Activated T-cell treated with anti-CD3 and anti-CD28 coated beads, Interleukin-2, amount 50 U/mL, for 72 hours (primary cell): ENCODE data around the gene SLC2A5. TPM values are rescaled to one million over a fixed set of nuclear protein-coding genes. Genes with fewer than 3 reads are reported as not detected.

Source experiments
- ATAC-seq, 2 donors: fragments of 150-1000 bp; cut with Tn5 transposase; replicated peaks in 1 of 2; 2 replicates each; pipeline ENCODE4 v1.10.0; 2021; ENCODE audit warnings: moderate library complexity in 2 of 2, mild to moderate bottlenecking in 1 of 2
- DNase-seq, 2 donors: peaks; one replicate each; pipeline ENCODE4 v3.0.0; 2021 to 2022; ENCODE audit warnings: mixed read lengths in 1 of 2
- H3K27ac Mint-ChIP-seq: one replicate; pipeline ENCODE4 v1.8.0; 2022; ENCODE audit warnings: mild to moderate bottlenecking, moderate library complexity, mixed read lengths
- H3K27me3 Mint-ChIP-seq: one replicate; pipeline ENCODE4 v1.8.0; 2022; ENCODE audit warnings: low read depth, mixed read lengths
- H3K36me3 Mint-ChIP-seq, 2 donors: one replicate each; pipeline ENCODE4 v1.8.0; 2022; ENCODE audit warnings: mixed read lengths in 2 of 2, mild to moderate bottlenecking in 1 of 2; ENCODE audit not compliant: insufficient read depth in 2 of 2
- H3K4me1 Mint-ChIP-seq: one replicate; pipeline ENCODE4 v1.8.0; 2022; ENCODE audit warnings: low read depth, mixed read lengths
- H3K4me3 Mint-ChIP-seq, 2 donors: one replicate each; pipeline ENCODE4 v1.8.0; 2022; ENCODE audit warnings: mild to moderate bottlenecking in 2 of 2, mixed read lengths in 2 of 2, moderate library complexity in 2 of 2
- H3K9me3 Mint-ChIP-seq, 2 donors: one replicate each; pipeline ENCODE4 v1.8.0; 2022; ENCODE audit warnings: mixed read lengths in 2 of 2
- total RNA-seq, 2 donors: library from RNA; stranded (reverse); gene quantifications; one replicate each; pipeline ENCODE4 v1.2.3, GENCODE V29; 2022

The SLC2A5 gene
- total RNA-seq, 2 donors from 2014 or later = not detected

DNA sequence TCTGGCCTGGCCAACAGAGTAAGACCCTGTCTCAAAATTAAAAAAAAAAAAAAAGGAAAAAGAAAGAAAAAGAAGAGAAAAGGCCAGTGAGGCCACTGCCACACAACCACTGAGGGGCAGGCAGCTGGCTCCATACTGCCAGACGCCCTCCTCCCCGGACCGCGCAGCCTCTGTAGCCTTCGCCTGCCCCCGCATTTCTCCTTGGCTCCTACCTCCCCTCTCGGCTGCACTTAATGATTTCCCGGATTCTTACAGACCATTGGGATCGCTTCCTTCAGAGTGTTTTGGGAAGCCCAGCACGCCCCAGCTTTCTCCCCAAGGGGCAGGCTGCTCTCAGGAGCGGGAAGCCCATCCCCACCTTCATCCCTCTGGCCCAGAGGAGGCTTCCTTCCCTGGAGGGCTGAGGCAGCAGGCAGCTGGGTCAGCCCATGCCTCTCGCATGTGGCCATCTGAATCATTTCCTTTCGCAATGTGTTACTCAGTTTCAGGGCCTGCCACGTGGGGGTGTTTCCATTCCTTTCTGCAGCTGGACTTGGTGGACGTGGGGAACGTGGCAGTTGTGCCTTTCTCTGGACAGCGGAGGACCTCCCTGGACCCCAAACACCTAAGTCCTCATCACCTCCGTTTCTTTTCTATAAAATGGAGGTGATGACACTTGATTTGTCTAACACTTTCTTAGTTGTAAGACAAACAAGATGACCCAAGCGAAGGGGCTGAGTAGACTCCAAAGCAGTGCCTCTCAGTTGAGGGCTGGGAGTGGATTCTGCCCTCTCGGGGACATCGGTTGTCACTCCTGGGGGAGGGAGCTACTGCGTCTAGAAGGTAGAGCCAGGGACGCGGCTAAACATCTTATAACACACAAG, 2.3 kb downstream of the SLC2A5 start:
- DNase-seq (no peak), ATAC-seq (no peak)
- H3K27ac Mint-ChIP-seq = no peak overlapping the region
- no peak overlapping the region for H3K4me3 Mint-ChIP-seq
- H3K36me3 Mint-ChIP-seq = no peaks in the 10 kb centered on the region
- peaks cover 11% of the 10 kb centered on the region for H3K27me3 Mint-ChIP-seq
- no peaks in the 10 kb centered on the region for H3K9me3 Mint-ChIP-seq
- H3K4me1 Mint-ChIP-seq = peaks cover 17% of the 10 kb centered on the region

DNA sequence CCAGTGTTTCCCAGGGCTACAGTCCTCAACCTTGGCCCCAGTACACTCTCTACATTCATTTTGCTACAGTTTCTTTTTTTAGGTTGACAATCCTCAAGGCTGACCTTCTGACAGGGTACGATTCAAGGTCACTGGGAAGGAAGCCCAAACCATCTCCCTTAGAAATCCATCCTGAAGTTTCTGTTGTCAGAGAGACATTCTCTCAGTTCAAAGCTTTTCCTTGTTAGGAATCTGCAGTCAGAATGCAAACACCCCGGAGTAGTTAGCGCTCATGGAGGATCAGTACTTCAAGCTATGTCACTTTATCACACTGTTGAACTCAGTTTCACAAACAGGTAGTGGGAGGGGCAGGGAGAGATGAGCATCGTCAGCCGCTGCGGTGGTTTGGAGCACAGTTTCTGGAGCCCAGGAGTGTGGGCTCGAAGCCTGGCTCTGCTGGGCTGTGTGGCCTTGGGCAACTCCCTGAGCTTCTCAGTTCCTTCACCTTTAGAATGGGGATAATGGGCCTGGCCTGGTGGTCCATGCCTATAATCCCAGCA, 4.2 kb downstream of the SLC2A5 start:
- Mint-ChIP-seq H3K9me3 (no peaks in the 10 kb centered on the region), H3K36me3 (no peaks in the 10 kb centered on the region), H3K27me3 (peaks cover 11% of the 10 kb centered on the region), H3K27ac (no peak overlapping the region), H3K4me1 (peaks cover 17% of the 10 kb centered on the region), H3K4me3 (no peak overlapping the region)
- ATAC-seq (no peak), DNase-seq (no peak)

DNA sequence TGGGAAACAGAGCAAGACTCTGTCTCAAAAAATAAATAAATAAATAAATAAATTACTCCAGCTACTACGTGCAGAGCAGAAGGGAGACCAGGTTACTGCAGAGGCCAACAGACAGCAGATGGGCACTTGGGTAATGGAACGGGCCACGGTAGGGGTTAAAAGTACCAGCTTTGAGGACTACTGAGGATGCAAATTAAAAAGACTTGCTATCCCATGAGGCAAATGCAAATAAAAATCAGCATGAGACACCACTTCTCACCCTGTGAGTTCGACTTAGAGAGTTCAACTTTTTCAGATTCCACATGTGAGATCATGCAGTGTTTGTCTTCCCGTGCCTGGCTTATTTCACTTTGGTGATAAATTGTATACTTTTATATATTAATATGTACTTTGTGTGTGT, 6.6 kb downstream of the SLC2A5 start:
- no peak for ATAC-seq
- H3K27me3 Mint-ChIP-seq = no peaks in the 10 kb centered on the region
- no peak overlapping the region for H3K27ac Mint-ChIP-seq
- H3K4me1 Mint-ChIP-seq = peaks cover 6% of the 10 kb centered on the region
- DNase-seq = no peak
- no peaks in the 10 kb centered on the region for H3K36me3 Mint-ChIP-seq
- no peak overlapping the region for H3K4me3 Mint-ChIP-seq
- no peaks in the 10 kb centered on the region for H3K9me3 Mint-ChIP-seq

DNA sequence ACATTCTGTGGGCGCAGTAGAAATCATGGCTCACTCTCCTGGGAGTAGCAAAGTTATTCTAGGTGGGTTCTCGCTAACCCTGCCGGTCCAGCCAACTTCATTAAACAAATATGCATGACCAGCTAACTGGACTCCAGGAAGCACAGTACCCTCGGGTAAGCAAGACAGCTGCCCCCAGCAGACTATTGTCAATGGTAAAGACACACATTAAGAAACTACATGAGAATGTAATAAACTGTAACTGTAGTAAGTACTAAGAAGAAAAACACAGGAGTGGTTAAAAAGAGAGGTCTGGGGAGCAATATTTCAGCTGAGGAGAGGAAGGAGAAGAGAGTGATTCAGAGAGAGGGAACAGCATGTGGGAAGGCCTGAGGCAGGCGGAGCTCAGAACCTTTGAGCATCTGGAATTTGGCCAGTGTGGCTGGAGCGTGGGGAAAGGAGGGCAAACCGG, 7.4 kb downstream of the SLC2A5 start:
- Mint-ChIP-seq H3K27ac (no peak overlapping the region), H3K27me3 (no peaks in the 10 kb centered on the region), H3K4me1 (peaks cover 1% of the 10 kb centered on the region), H3K4me3 (no peak overlapping the region), H3K9me3 (no peaks in the 10 kb centered on the region), H3K36me3 (no peaks in the 10 kb centered on the region)
- no peak for DNase-seq
- ATAC-seq = no peak

DNA sequence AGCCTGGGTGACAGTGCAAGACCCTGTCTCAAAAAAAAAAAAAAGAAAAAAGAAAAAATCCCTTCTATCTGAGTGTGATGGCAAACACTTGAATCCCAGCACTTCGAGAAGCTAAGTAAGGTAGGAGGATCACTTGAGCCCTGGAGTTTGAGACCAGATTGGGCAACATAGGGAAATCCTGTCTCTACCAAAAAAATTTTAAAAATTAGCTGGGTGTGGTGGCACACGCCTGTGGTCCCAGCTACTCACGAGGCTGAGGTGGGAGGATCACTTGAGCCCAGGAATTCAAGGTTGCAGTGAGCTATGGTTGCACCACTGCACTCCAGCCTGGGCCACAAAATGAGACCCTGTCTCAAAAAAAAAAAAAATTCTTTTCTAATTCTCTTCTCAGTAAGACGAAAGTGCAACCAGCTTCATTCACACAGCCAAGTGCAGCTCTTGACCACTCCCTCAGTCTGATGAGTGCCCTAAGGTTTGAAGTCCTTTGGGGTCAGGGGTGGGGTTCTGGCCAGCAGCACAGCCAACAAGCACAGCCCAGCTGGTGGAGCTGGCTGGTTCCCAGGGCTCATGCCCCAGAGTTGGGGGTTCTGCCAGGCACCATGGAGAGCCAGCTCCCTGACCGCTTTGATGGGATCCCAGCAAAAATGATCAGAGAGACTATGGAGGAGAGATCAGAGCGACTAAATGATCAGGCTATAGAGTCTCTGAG, 8.0 kb downstream of the SLC2A5 start:
- no peaks in the 10 kb centered on the region for H3K36me3 Mint-ChIP-seq
- H3K27me3 Mint-ChIP-seq = no peaks in the 10 kb centered on the region
- ATAC-seq (no peak), DNase-seq (no peak)
- no peaks in the 10 kb centered on the region for H3K4me1 Mint-ChIP-seq
- no peak overlapping the region for H3K27ac Mint-ChIP-seq
- H3K4me3 Mint-ChIP-seq = no peak overlapping the region
- H3K9me3 Mint-ChIP-seq = no peaks in the 10 kb centered on the region

DNA sequence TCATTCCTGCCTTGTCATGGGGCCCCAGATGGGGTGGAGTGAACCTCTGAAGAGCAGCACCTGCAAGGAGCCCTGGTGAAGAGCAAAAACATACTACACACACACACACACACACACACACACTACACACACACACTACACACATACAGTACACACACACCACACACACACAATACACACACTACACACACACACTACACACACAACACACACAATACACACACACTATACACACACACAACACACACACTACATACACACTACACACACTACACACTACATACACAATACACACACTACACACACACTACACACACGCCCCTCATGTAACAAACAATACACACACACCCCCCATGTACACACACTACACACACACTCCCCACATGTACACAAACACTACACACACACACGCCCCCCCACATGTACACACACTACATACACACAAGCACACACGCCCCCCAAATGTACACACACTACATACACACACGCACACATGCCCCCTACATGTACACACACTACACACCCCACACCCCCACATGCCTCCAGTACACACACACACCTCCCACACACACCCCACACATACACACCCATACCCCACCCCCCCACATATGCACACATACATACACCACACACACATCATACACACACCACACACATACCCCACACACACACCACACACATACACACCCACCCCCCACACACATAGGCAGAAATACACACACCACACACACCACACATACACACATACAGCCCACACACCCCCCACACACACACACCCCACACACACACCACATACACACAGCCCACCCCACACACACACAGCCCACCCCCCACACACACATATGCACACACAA, 9.3 kb downstream of the SLC2A5 start:
- DNase-seq (no peak), ATAC-seq (no peak)
- no peak overlapping the region for H3K27ac Mint-ChIP-seq
- no peaks in the 10 kb centered on the region for H3K36me3 Mint-ChIP-seq
- H3K9me3 Mint-ChIP-seq = no peaks in the 10 kb centered on the region
- H3K4me1 Mint-ChIP-seq = no peaks in the 10 kb centered on the region
- H3K4me3 Mint-ChIP-seq = no peak overlapping the region
- H3K27me3 Mint-ChIP-seq = no peaks in the 10 kb centered on the region

DNA sequence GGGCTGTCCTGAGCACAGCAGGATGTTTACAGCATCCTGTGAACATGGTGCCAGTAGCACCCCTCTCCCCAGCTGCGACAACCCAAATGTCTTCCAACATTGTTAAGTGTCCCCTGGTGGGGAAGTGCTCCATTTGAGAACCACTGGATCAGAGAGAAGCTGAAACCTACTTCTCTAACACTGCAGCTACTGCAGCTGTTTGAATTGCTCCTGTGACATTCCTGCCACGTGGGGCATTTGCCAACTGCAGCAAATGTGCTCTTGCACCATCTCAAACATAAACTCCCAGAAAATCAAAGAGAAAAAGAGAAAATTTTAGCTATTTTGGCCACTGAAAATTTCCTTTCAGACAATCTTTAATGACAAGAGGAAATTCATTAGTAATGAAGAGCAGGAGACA, 11.0 kb downstream of the SLC2A5 start:
- DNase-seq (no peak), ATAC-seq (no peak)
- Mint-ChIP-seq H3K27ac (no peak overlapping the region), H3K4me1 (no peaks in the 10 kb centered on the region), H3K36me3 (no peaks in the 10 kb centered on the region), H3K27me3 (no peaks in the 10 kb centered on the region), H3K9me3 (no peaks in the 10 kb centered on the region), H3K4me3 (no peak overlapping the region)

DNA sequence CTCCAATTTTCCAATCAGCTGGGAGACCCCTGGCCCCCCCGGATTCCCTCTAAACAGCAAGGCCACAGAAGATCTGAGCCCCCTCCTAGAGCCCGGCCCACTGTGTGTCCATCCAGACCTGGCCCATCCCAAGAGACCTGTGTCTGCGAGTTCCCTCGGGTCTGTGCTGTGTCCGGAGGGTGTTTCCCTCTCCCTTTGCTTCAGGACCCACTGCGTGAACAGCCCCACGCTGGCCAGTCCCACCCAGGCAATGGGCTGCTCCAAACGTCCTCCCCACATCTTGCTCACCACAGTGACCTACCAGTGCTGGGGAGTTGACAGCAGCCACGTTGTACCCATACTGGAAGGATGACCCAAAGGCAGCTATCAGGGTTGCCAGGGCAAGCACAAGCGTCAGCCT, 11.6 kb downstream of the SLC2A5 start:
- DNase-seq = no peak
- no peaks in the 10 kb centered on the region for H3K4me1 Mint-ChIP-seq
- no peaks in the 10 kb centered on the region for H3K9me3 Mint-ChIP-seq
- H3K27me3 Mint-ChIP-seq = no peaks in the 10 kb centered on the region
- no peak overlapping the region for H3K4me3 Mint-ChIP-seq
- H3K27ac Mint-ChIP-seq = no peak overlapping the region
- H3K36me3 Mint-ChIP-seq = no peaks in the 10 kb centered on the region
- ATAC-seq = no peak

DNA sequence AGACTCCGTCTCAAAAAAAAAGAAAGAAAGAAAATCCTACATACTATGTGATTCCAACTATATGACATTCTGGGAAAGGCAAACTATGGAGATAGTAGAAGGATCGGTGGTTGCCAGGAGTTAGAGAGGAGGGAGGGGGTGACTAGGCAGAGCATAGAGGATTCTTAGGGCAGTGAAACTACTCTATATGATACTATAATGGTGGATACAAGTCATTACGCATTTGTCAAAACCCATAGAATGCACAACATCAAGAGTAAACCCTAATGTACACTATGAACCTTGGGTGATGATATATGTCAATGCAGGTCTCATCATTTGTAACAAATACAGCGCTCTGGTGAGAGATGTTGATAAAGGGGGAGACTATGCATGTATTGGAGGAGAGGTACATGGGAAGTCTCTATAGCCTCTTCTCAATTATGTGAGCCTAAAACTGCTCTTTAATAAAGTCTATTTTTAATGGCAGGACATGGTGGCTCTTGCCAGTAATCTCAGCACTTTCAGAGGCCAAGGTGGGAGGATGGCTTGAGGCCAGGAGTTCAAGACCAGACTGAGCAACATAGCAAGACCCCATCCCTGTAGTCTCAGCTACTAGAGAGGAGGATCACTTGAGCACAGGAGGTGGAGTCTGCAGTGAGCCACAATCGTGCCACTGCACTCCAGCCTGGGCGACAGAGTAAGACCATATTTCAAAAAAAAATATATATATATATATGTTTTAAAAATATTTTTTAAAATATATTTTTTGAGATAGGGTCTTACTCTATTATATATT, 17.0 kb downstream of the SLC2A5 start:
- Mint-ChIP-seq H3K9me3 (no peaks in the 10 kb centered on the region), H3K27me3 (no peaks in the 10 kb centered on the region), H3K4me1 (no peaks in the 10 kb centered on the region), H3K4me3 (peak overlapping the region in 1 of 2 donors; percentile 13), H3K27ac (no peak overlapping the region), H3K36me3 (no peaks in the 10 kb centered on the region)
- no peak for DNase-seq
- peak in 1 of 2 donors; percentile 51 for ATAC-seq

DNA sequence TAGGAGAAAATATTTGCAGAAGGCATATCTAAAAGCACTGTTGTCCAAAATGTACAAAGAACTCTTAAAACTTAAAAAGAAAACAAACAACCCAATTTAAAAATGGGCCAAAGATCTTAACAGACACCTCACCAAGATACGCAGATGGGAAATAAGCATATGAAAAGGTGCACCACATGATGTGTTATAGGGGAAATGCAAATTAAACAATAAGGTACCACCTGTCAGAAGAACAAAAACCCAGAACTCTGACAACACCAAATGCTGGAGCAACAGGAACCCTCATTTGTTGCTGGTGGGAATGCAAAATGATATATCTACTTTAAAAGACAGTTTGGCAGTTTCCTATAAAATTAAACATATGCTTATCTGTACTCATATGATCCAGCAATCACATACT, 18.1 kb downstream of the SLC2A5 start:
- Mint-ChIP-seq H3K9me3 (no peaks in the 10 kb centered on the region), H3K4me1 (no peaks in the 10 kb centered on the region), H3K4me3 (no peak overlapping the region), H3K27me3 (no peaks in the 10 kb centered on the region), H3K27ac (no peak overlapping the region), H3K36me3 (no peaks in the 10 kb centered on the region)
- no peak for ATAC-seq
- DNase-seq = no peak

DNA sequence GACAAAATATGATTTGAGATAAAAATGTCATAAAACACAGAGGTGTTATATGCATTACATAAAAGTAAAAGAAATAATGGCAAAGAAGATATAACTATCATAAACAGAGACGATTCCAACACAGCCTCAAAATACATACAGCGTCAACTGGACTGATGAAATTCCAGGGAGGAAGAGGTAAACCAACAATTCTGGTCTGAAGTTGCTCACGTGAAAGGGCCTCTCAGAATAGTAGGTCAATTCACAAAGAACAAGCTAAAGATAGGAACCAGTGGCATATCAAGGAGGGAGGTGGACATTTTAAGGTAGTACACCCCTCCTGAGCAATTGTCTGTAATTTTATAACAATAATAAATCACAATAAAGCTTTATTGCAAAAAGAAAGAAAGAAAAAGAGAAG, 18.6 kb downstream of the SLC2A5 start:
- Mint-ChIP-seq H3K36me3 (no peaks in the 10 kb centered on the region), H3K27me3 (no peaks in the 10 kb centered on the region), H3K4me1 (no peaks in the 10 kb centered on the region), H3K27ac (no peak overlapping the region), H3K4me3 (no peak overlapping the region), H3K9me3 (no peaks in the 10 kb centered on the region)
- ATAC-seq = no peak
- DNase-seq = no peak

DNA sequence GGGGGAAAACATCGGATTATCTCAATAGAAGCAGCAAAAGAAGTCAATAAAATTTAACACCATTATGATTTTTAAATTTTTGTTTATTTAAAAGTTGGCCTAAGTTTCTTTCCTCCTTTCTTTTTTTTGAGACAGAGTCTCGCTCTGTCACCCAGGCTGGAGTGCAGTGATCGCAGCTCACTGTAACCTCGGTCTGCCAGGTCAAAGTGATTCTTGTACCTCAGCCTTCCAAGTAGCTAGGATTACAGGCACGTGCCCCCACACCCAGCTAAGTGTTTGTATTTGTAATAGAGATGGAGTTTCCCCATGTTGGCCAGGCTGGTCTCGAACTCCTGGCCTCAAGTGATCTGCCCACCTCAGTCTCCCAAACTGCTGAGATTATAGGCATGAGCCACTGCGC, 20.9 kb downstream of the SLC2A5 start:
- Mint-ChIP-seq H3K4me1 (no peaks in the 10 kb centered on the region), H3K27me3 (no peaks in the 10 kb centered on the region), H3K9me3 (no peaks in the 10 kb centered on the region), H3K36me3 (no peaks in the 10 kb centered on the region), H3K27ac (no peak overlapping the region), H3K4me3 (no peak overlapping the region)
- no peak for ATAC-seq
- no peak for DNase-seq
